Muscle layer of duodenum (tissue), 2 donors: ENCODE data around the gene ANK2.
"Not testable (repeated sequence)": the region's sequence is repeated elsewhere in the genome, so short reads cannot be mapped to it uniquely, and the experiment has no call there.

Source experiments
- H3K27ac ChIP-seq: one replicate; pipeline ENCODE4 v1.7.0; 2013; ENCODE audit warnings: mild to moderate bottlenecking, low read length
- H3K27me3 ChIP-seq: one replicate; pipeline ENCODE4 v1.7.0; 2013; ENCODE audit warnings: low read depth, mild to moderate bottlenecking, control low read depth, low read length
- H3K36me3 ChIP-seq, 2 donors: one replicate each; pipeline ENCODE4 v1.7.0; 2013; ENCODE audit warnings: low read length in 2 of 2, control low read depth in 1 of 2, mild to moderate bottlenecking in 1 of 2; ENCODE audit not compliant: insufficient read depth in 2 of 2, control insufficient read depth in 1 of 2
- H3K4me1 ChIP-seq, 2 donors: one replicate each; pipeline ENCODE4 v1.7.0; 2013; ENCODE audit warnings: low read length in 2 of 2, mild to moderate bottlenecking in 2 of 2, control low read depth in 1 of 2, moderate library complexity in 1 of 2; ENCODE audit not compliant: insufficient read depth in 2 of 2, control insufficient read depth in 1 of 2
- H3K4me3 ChIP-seq, 2 donors: one replicate each; pipeline ENCODE4 v1.7.0; 2013; ENCODE audit warnings: low read length in 2 of 2, low read depth in 1 of 2, mild to moderate bottlenecking in 1 of 2
- H3K9me3 ChIP-seq, 2 donors: one replicate each; pipeline ENCODE4 v1.7.0; 2013; ENCODE audit warnings: low read length in 2 of 2, control low read depth in 1 of 2, mild to moderate bottlenecking in 1 of 2; ENCODE audit not compliant: control insufficient read depth in 1 of 2
- donor health status: healthy.

Gene ANK2

GRCh38 chr4:113051361-113051760, 1.9 kb downstream of the ANK2 start:
- no peak overlapping the region for H3K27ac ChIP-seq
- no peaks in the 10 kb centered on the region for H3K36me3 ChIP-seq
- no peaks in the 10 kb centered on the region for H3K9me3 ChIP-seq
- H3K4me3 ChIP-seq: peak overlapping the region in 1 of 2 donors; percentile 67
- peaks cover 0 to 3% of the 10 kb centered on the region in 2 donors for H3K4me1 ChIP-seq
- no peaks in the 10 kb centered on the region for H3K27me3 ChIP-seq

GRCh38 chr4:113052379-113052951, 3.0 kb downstream of the ANK2 start:
- H3K27ac ChIP-seq: no peak overlapping the region
- H3K36me3 ChIP-seq: no peaks in the 10 kb centered on the region
- H3K4me3 ChIP-seq: no peak overlapping the region
- no peaks in the 10 kb centered on the region for H3K27me3 ChIP-seq
- H3K4me1 ChIP-seq: peaks cover 0 to 3% of the 10 kb centered on the region in 2 donors
- no peaks in the 10 kb centered on the region for H3K9me3 ChIP-seq

- Histone ChIP-seq H3K36me3 (no peaks in the 10 kb centered on the region), H3K9me3 (no peaks in the 10 kb centered on the region), H3K4me3 (no peak overlapping the region), H3K4me1 (peaks cover 0 to 3% of the 10 kb centered on the region in 2 donors), H3K27me3 (no peaks in the 10 kb centered on the region), H3K27ac (no peak overlapping the region)
Observed at GRCh38 chr4:113053883-113054282, 4.4 kb downstream of the ANK2 start.

GRCh38 chr4:113056318-113056717, 6.9 kb downstream of the ANK2 start:
- H3K4me1 ChIP-seq: no peaks in the 10 kb centered on the region
- H3K36me3 ChIP-seq: no peaks in the 10 kb centered on the region
- H3K27me3 ChIP-seq: no peaks in the 10 kb centered on the region
- H3K4me3 ChIP-seq: no peak overlapping the region
- H3K27ac ChIP-seq: no peak overlapping the region
- H3K9me3 ChIP-seq: no peaks in the 10 kb centered on the region

GRCh38 chr4:113057891-113058290, 8.4 kb downstream of the ANK2 start:
- Histone ChIP-seq H3K9me3 (no peaks in the 10 kb centered on the region), H3K27me3 (no peaks in the 10 kb centered on the region), H3K27ac (no peak overlapping the region), H3K4me1 (no peaks in the 10 kb centered on the region), H3K4me3 (no peak overlapping the region), H3K36me3 (no peaks in the 10 kb centered on the region)

GRCh38 chr4:113059449-113060182, 10.2 kb downstream of the ANK2 start:
- Histone ChIP-seq H3K9me3 (no peaks in the 10 kb centered on the region), H3K4me1 (peaks cover 0 to 9% of the 10 kb centered on the region in 2 donors), H3K27me3 (no peaks in the 10 kb centered on the region), H3K27ac (no peak overlapping the region), H3K4me3 (no peak overlapping the region), H3K36me3 (no peaks in the 10 kb centered on the region)

- peaks cover 0 to 9% of the 10 kb centered on the region in 2 donors for H3K4me1 ChIP-seq
- no peaks in the 10 kb centered on the region for H3K9me3 ChIP-seq
- H3K27me3 ChIP-seq: no peaks in the 10 kb centered on the region
- H3K27ac ChIP-seq: no peak overlapping the region
- H3K4me3 ChIP-seq: no peak overlapping the region
- no peaks in the 10 kb centered on the region for H3K36me3 ChIP-seq
Observed at GRCh38 chr4:113060853-113061252, 11.4 kb downstream of the ANK2 start.

GRCh38 chr4:113064244-113064643, 14.8 kb downstream of the ANK2 start:
- Histone ChIP-seq H3K4me1 (peaks cover 0 to 9% of the 10 kb centered on the region in 2 donors), H3K27ac (no peak overlapping the region), H3K4me3 (no peak overlapping the region), H3K27me3 (no peaks in the 10 kb centered on the region), H3K9me3 (no peaks in the 10 kb centered on the region), H3K36me3 (no peaks in the 10 kb centered on the region)

GRCh38 chr4:113065629-113066028, 16.2 kb downstream of the ANK2 start:
- Histone ChIP-seq H3K27ac (no peak overlapping the region), H3K4me3 (no peak overlapping the region), H3K36me3 (no peaks in the 10 kb centered on the region), H3K4me1 (peaks cover 0 to 9% of the 10 kb centered on the region in 2 donors), H3K27me3 (no peaks in the 10 kb centered on the region), H3K9me3 (no peaks in the 10 kb centered on the region)

- H3K27ac ChIP-seq, H3K4me3 ChIP-seq, H3K27me3 ChIP-seq, H3K36me3 ChIP-seq, H3K4me1 ChIP-seq, H3K9me3 ChIP-seq: not testable (repeated sequence)
Observed at GRCh38 chr4:113068771-113069170, 19.3 kb downstream of the ANK2 start.

- Histone ChIP-seq H3K27ac (no peak overlapping the region), H3K4me1 (no peaks in the 10 kb centered on the region), H3K4me3 (no peak overlapping the region), H3K27me3 (no peaks in the 10 kb centered on the region), H3K36me3 (no peaks in the 10 kb centered on the region), H3K9me3 (no peaks in the 10 kb centered on the region)
Observed at GRCh38 chr4:113069212-113069892, 19.9 kb downstream of the ANK2 start.
